IMR-90 (cell line): Measurements from ENCODE around the gene HOXB9. TPM values are rescaled to one million over a fixed set of nuclear protein-coding genes. Genes with fewer than 3 reads are reported as not detected.

Experiments used
- ATAC-seq: fragments of 200-7000 bp; cut with Tn5 transposase; 2 replicates; pipeline ENCODE4 v1.9.1; 2020; ENCODE audit warnings: low read depth, mild to moderate bottlenecking, moderate library complexity
- BruUV-seq: library from RNA; stranded (reverse); fragments of 400-500 nt; replicated peaks from 2 replicates; lab custom pipeline; 2021; lab: Mats Ljungman, UMichigan
- CTCF ChIA-PET: fragments of 300-600 bp; formaldehyde crosslinking; extraction: SDS; loops from one replicate; lab custom pipeline; 2021; ENCODE audit warnings: antibody characterized with exemption; lab: Yijun Ruan, JAX
- POLR2A ChIA-PET: fragments of 300-600 bp; sonication (Branson Sonifier 250); formaldehyde crosslinking; loops from one replicate; lab custom pipeline; 2022; ENCODE audit warnings: antibody characterized with exemption; ENCODE audit not compliant: unreplicated experiment; lab: Charles Lee
- DNase-seq: peaks from one replicate; pipeline ENCODE4 v3.0.0; 2013
- H2AFZ ChIP-seq: replicated peaks from 2 replicates; pipeline ENCODE3; 2013; ENCODE audit warnings: low read length, mild to moderate bottlenecking; ENCODE audit not compliant: poor library complexity
- H2AK5ac ChIP-seq: 2 replicates; pipeline ENCODE4 v1.6.1; 2013; ENCODE audit warnings: low read depth, low read length, inconsistent platforms
- H2AK9ac ChIP-seq: replicated peaks from 2 replicates; pipeline ENCODE3; 2013; ENCODE audit warnings: mild to moderate bottlenecking, low read depth, low read length, moderate library complexity; ENCODE audit not compliant: poor library complexity
- H2BK120ac ChIP-seq: 2 replicates; pipeline ENCODE4 v1.6.1; 2013; ENCODE audit warnings: low read depth, low read length, inconsistent platforms
- H2BK15ac ChIP-seq: 3 replicates; pipeline ENCODE4 v1.6.1; 2013; ENCODE audit warnings: low read depth, low read length, inconsistent platforms
- H2BK20ac ChIP-seq: 2 replicates; pipeline ENCODE4 v1.6.1; 2013; ENCODE audit warnings: low read depth, mild to moderate bottlenecking, inconsistent platforms, low read length, moderate library complexity
- H2BK5ac ChIP-seq: 2 replicates; pipeline ENCODE4 v1.6.1; 2013; ENCODE audit warnings: mild to moderate bottlenecking, low read depth, low read length, inconsistent platforms; ENCODE audit not compliant: poor library complexity, severe bottlenecking
- H3K14ac ChIP-seq: replicated peaks from 2 replicates; pipeline ENCODE4 v1.6.1; 2013; ENCODE audit warnings: low read depth, low read length, inconsistent platforms
- H3K18ac ChIP-seq: 2 replicates; pipeline ENCODE4 v1.6.1; 2013; ENCODE audit warnings: low read depth, low read length, control low read depth
- H3K23ac ChIP-seq: 2 replicates; pipeline ENCODE4 v1.6.1; 2013; ENCODE audit warnings: low read depth, low read length, inconsistent platforms
- H3K27ac ChIP-seq: 2 replicates; pipeline ENCODE4 v1.5.1; 2013; ENCODE audit warnings: mild to moderate bottlenecking, control low read depth, low read length; ENCODE audit not compliant: insufficient read depth
- H3K27me3 ChIP-seq: 2 replicates; pipeline ENCODE4 v1.6.1; 2013; ENCODE audit warnings: low read length; ENCODE audit not compliant: control insufficient read depth, insufficient read depth
- H3K36me3 ChIP-seq: 2 replicates; pipeline ENCODE4 v1.6.1; 2013; ENCODE audit warnings: low read length, mixed read lengths; ENCODE audit not compliant: control insufficient read depth, insufficient read depth
- H3K4ac ChIP-seq: 2 replicates; pipeline ENCODE4 v1.6.1; 2013; ENCODE audit warnings: low read depth, low read length, inconsistent platforms
- H3K4me1 ChIP-seq: 2 replicates; pipeline ENCODE4 v1.6.1; 2013; ENCODE audit warnings: low read length, mixed read lengths; ENCODE audit not compliant: control insufficient read depth, insufficient read depth
- H3K4me2 ChIP-seq: 2 replicates; pipeline ENCODE4 v1.6.1; 2013; ENCODE audit warnings: low read depth, mild to moderate bottlenecking, control low read depth, low read length, moderate library complexity
- H3K4me3 ChIP-seq: 2 replicates; pipeline ENCODE4 v1.5.1; 2013; ENCODE audit warnings: low read depth, mild to moderate bottlenecking, control low read depth, low read length, moderate library complexity; ENCODE audit not compliant: insufficient read depth
- H3K56ac ChIP-seq: 2 replicates; pipeline ENCODE4 v1.6.1; 2013; ENCODE audit warnings: low read length, inconsistent platforms; ENCODE audit not compliant: insufficient read depth; ENCODE audit errors: extremely low read depth
- H3K79me1 ChIP-seq, 2 experiments: 2 replicates each; pipeline ENCODE4 v1.6.1; 2013; ENCODE audit warnings: low read length in 2 of 2, inconsistent platforms in 1 of 2, low read depth in 1 of 2
- H3K9ac ChIP-seq: 2 replicates; pipeline ENCODE4 v1.6.1; 2013; ENCODE audit warnings: low read depth, low read length, control low read depth
- H3K9me1 ChIP-seq: 2 replicates; pipeline ENCODE4 v1.6.1; 2013; ENCODE audit warnings: low read length, inconsistent platforms; ENCODE audit not compliant: insufficient read depth
- H3K9me3 ChIP-seq: 2 replicates; pipeline ENCODE4 v1.6.1; 2013; ENCODE audit warnings: low read length; ENCODE audit not compliant: control insufficient read depth, insufficient read depth
- H4K20me1 ChIP-seq: 2 replicates; pipeline ENCODE4 v1.6.1; 2013; ENCODE audit warnings: low read length, inconsistent platforms; ENCODE audit not compliant: insufficient read depth
- H4K5ac ChIP-seq: 2 replicates; pipeline ENCODE4 v1.6.1; 2013; ENCODE audit warnings: mild to moderate bottlenecking, low read depth, low read length, control low read depth
- H4K8ac ChIP-seq, 2 experiments: 2 replicates each; pipeline ENCODE4 v1.6.1; 2013; ENCODE audit warnings: low read depth in 2 of 2, low read length in 2 of 2, control low read depth in 1 of 2, inconsistent platforms in 1 of 2
- H4K91ac ChIP-seq: 2 replicates; pipeline ENCODE4 v1.6.1; 2013; ENCODE audit warnings: low read depth, low read length, inconsistent platforms; ENCODE audit not compliant: insufficient read depth
- BHLHE40 ChIP-seq: fragments of 150-350 bp; IDR thresholded peaks from 2 replicates; pipeline ENCODE4 v1.6.1; 2016; ENCODE audit warnings: mild to moderate bottlenecking, low read depth, low read length
- CEBPB ChIP-seq: IDR thresholded peaks from 2 replicates; pipeline ENCODE4 v1.6.1; 2012; ENCODE audit warnings: low read depth, low read length, improper control_type of control experiment
- CHD1 ChIP-seq: IDR thresholded peaks from 2 replicates; pipeline ENCODE4 v1.6.1; 2012; ENCODE audit warnings: low read depth, low read length, improper control_type of control experiment
- FOS ChIP-seq: fragments of 150-350 bp; IDR thresholded peaks from 2 replicates; pipeline ENCODE4 v1.6.1; 2016; ENCODE audit warnings: low read depth, low read length
- MAZ ChIP-seq: IDR thresholded peaks from 2 replicates; pipeline ENCODE4 v1.6.1; 2012; ENCODE audit warnings: low read depth, mild to moderate bottlenecking, low read length, improper control_type of control experiment, moderate library complexity, borderline replicate concordance
- MXI1 ChIP-seq: IDR thresholded peaks from 2 replicates; pipeline ENCODE4 v1.6.1; 2012; ENCODE audit warnings: low read depth, mild to moderate bottlenecking, low read length, moderate library complexity, borderline replicate concordance
- NFE2L2 ChIP-seq: fragments of 150-350 bp; IDR thresholded peaks from 2 replicates; pipeline ENCODE4 v1.6.1; 2016; ENCODE audit warnings: low read depth, mild to moderate bottlenecking, low read length
- POLR2A ChIP-seq: IDR thresholded peaks from 2 replicates; pipeline ENCODE4 v1.6.1; 2012; ENCODE audit warnings: mild to moderate bottlenecking, low read depth, low read length
- RAD21 ChIP-seq: IDR thresholded peaks from 2 replicates; pipeline ENCODE4 v1.6.1; 2012; ENCODE audit warnings: low read length, improper control_type of control experiment
- RCOR1 ChIP-seq: IDR thresholded peaks from 2 replicates; pipeline ENCODE4 v1.6.1; 2012; ENCODE audit warnings: mild to moderate bottlenecking, low read length, improper control_type of control experiment; ENCODE audit not compliant: insufficient replicate concordance
- RFX5 ChIP-seq: IDR thresholded peaks from 2 replicates; pipeline ENCODE4 v1.8.0; 2012; ENCODE audit warnings: low read depth, mild to moderate bottlenecking, low read length, moderate library complexity
- SMC3 ChIP-seq: fragments of 150-350 bp; IDR thresholded peaks from 2 replicates; pipeline ENCODE4 v1.6.1; 2016; ENCODE audit warnings: low read depth, mild to moderate bottlenecking, antibody characterized with exemption, low read length, moderate library complexity
- WGBS, 2 experiments: methylation state at CpG; one replicate each; pipeline versions ENCODE4 v1.1.5 to v1.1.7; 2013; ENCODE audit warnings: missing lambda C conversion rate in 2 of 2; ENCODE audit not compliant: insufficient read length in 1 of 2; ENCODE audit errors: extremely low coverage in 2 of 2; 5-methylcytosine and 5-hydroxymethylcytosine counted together
- dilution Hi-C: fragments of 300-500 bp; cut with HindIII; formaldehyde crosslinking; loops from one replicate; pipeline ENCODE4 v1.14.3; 2018; ENCODE audit warnings: low sequenced_read_pairs; ENCODE audit not compliant: unreplicated experiment
- in situ Hi-C: fragments of 300-500 bp; cut with MboI; formaldehyde crosslinking; loops from 3 replicates; pipeline ENCODE4 v1.14.3; 2019; ENCODE audit warnings: low sequenced_read_pairs, inconsistent platforms, mixed read lengths
- intact Hi-C: fragments of 100-400 bp; cut with micrococcal nuclease; formaldehyde crosslinking; loops from 2 replicates; pipeline ENCODE4 v1.10.0; 2022
- polyA plus RNA-seq, 3 experiments: library from polyadenylated mRNA; depleted of rRNA; stranded (reverse); fragments of >200 nt; gene quantifications; 2 replicates each; pipeline ENCODE4 v1.2.3, GENCODE V29; 2012; ENCODE audit warnings: low replicate concordance in 1 of 3
- total RNA-seq: library from RNA; depleted of rRNA; stranded (reverse); fragments of >200 nt; gene quantifications from 2 replicates; pipeline ENCODE4 v1.2.3, GENCODE V29; 2012
- TF ChIP-seq, protein P1 (sequence below): fragments of 150-350 bp; IDR thresholded peaks from 2 replicates; pipeline ENCODE4 v1.6.1; 2016; ENCODE audit warnings: low read depth, mild to moderate bottlenecking, low read length, moderate library complexity, borderline replicate concordance
- TF ChIP-seq, protein P2 (sequence below): conservative IDR thresholded peaks from 2 replicates; pipeline ENCODE4 v1.5.1; 2012; ENCODE audit warnings: mild to moderate bottlenecking, low read depth, low read length, improper control_type of control experiment
- TF ChIP-seq, protein P3 (sequence below): fragments of 150-350 bp; IDR thresholded peaks from 2 replicates; pipeline ENCODE4 v1.6.1; 2017; ENCODE audit warnings: mild to moderate bottlenecking, antibody characterized with exemption, low read length, low read depth

Gene HOXB9
- total and polyA plus RNA-seq, 2 of the 4 experiments (the other 2 are of a cell fraction), result 0.05 TPM; not detected in 1

DNA sequence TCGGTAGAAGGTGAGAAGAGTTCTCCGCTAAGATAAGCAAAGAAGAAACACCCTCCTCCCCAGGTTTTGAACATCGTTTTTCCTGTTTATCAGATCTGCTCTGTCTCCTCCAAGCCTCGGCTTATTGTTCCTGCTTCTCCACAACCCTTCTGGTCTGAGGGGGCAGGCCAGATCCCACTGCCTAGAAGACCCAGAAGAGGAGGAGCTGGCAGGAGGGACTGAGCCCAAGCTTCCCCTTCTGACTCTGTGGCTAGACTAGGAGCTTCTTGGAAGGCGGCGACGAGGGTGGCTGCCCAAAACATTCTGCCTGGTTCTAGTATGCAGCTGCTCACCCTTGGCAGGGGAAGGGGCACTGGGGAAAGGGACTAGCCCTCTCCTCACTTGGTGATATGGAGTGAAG, 27.4 kb downstream of the HOXB9 start:
- in situ Hi-C loops, result loop anchor here (5.0 to 10.0 kb wide), 2 partner anchors 261 to 574 kb away; no protein-coding TSS in a partner anchor
- 0 out of 2 replicates have a peak overlapping the region, but pooled peaks have one; percentile 21 for H2BK20ac ChIP-seq
- H3K4me1 ChIP-seq, result peaks cover 12% of the 10 kb centered on the region
- no peak for ATAC-seq
- 0 out of 3 replicates have a peak overlapping the region, but pooled peaks have one; percentile 18 for H2BK15ac ChIP-seq
- peak overlapping the region; percentile 71 for H2AFZ ChIP-seq
- 0 out of 2 replicates have a peak, but pooled peaks cover 3% of the 10 kb centered on the region for H3K9me1 ChIP-seq
- H3K9ac ChIP-seq, result peak overlapping the region; percentile 99
- no peaks in the 10 kb centered on the region for H3K9me3 ChIP-seq
- H3K79me1 ChIP-seq, result peaks cover 24 to 42% of the 10 kb centered on the region in 2 experiments; a peak in 3 of 4 replicates
- ChIA-PET POLR2A (interaction anchor here (0.5 kb wide), 1 partner anchor 10 kb away, joined by 3 read pairs; no protein-coding TSS in a partner anchor), CTCF (no interaction called here)
- no peaks in the 10 kb centered on the region for H3K27me3 ChIP-seq
- H4K91ac ChIP-seq, result peak overlapping the region; percentile 84
- no CpG with 5 or more reads among the region's 7 CpGs for WGBS, 2 experiments
- peak overlapping the region; percentile 78 for H3K23ac ChIP-seq
- H4K8ac ChIP-seq, result peak overlapping the region; percentile 55 to 86; a peak in 3 of 4 replicates
- no peak overlapping the region for H2BK5ac ChIP-seq
- peaks cover 9% of the 10 kb centered on the region; the same call in 1 of the 2 replicates for H3K36me3 ChIP-seq
- H3K4me3 ChIP-seq, result no peak overlapping the region
- peak overlapping the region; percentile 98; the same call in 1 of the 2 replicates for H3K4ac ChIP-seq
- peak overlapping the region; percentile 53; the same call in 1 of the 2 replicates for H3K56ac ChIP-seq
- intact Hi-C loops, result loop anchor here (1.0 kb wide), 1 partner anchor 12 kb away; no protein-coding TSS in a partner anchor
- H2AK5ac ChIP-seq, result peak overlapping the region; percentile 38
- H2AK9ac ChIP-seq, result peak overlapping the region; percentile 1
- peak overlapping the region; percentile 97 for H3K14ac ChIP-seq
- DNase-seq, result no peak
- H4K5ac ChIP-seq, result peak overlapping the region; percentile 35; the same call in 1 of the 2 replicates
- peak overlapping the region; percentile 95 for H3K4me2 ChIP-seq
- dilution Hi-C loops, result no loop called here
- H3K27ac ChIP-seq, result peak overlapping the region; percentile 99; the same call in 1 of the 2 replicates
- H4K20me1 ChIP-seq, result peaks cover 15% of the 10 kb centered on the region
- BruUV-seq, result no TSS peak
- H2BK120ac ChIP-seq, result peak overlapping the region; percentile 67; the same call in 1 of the 2 replicates
- no peak overlapping the region; the same call in 1 of the 2 replicates for H3K18ac ChIP-seq
- TF ChIP-seq FOS, result no peak
- TF ChIP-seq NFE2L2, result no peak
- no peak for TF ChIP-seq MAZ
- TF ChIP-seq SMC3, result no peak
- no peak for TF ChIP-seq POLR2A
- no peak for TF ChIP-seq RCOR1
- TF ChIP-seq, protein P1, sequence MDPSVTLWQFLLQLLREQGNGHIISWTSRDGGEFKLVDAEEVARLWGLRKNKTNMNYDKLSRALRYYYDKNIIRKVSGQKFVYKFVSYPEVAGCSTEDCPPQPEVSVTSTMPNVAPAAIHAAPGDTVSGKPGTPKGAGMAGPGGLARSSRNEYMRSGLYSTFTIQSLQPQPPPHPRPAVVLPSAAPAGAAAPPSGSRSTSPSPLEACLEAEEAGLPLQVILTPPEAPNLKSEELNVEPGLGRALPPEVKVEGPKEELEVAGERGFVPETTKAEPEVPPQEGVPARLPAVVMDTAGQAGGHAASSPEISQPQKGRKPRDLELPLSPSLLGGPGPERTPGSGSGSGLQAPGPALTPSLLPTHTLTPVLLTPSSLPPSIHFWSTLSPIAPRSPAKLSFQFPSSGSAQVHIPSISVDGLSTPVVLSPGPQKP, result no peak
- TF ChIP-seq RAD21, result no peak
- TF ChIP-seq BHLHE40, result no peak
- TF ChIP-seq MXI1, result no peak
- TF ChIP-seq RFX5, result no peak
- TF ChIP-seq, protein P2, sequence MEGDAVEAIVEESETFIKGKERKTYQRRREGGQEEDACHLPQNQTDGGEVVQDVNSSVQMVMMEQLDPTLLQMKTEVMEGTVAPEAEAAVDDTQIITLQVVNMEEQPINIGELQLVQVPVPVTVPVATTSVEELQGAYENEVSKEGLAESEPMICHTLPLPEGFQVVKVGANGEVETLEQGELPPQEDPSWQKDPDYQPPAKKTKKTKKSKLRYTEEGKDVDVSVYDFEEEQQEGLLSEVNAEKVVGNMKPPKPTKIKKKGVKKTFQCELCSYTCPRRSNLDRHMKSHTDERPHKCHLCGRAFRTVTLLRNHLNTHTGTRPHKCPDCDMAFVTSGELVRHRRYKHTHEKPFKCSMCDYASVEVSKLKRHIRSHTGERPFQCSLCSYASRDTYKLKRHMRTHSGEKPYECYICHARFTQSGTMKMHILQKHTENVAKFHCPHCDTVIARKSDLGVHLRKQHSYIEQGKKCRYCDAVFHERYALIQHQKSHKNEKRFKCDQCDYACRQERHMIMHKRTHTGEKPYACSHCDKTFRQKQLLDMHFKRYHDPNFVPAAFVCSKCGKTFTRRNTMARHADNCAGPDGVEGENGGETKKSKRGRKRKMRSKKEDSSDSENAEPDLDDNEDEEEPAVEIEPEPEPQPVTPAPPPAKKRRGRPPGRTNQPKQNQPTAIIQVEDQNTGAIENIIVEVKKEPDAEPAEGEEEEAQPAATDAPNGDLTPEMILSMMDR, result no peak
- no peak for TF ChIP-seq CEBPB
- TF ChIP-seq, protein P3, sequence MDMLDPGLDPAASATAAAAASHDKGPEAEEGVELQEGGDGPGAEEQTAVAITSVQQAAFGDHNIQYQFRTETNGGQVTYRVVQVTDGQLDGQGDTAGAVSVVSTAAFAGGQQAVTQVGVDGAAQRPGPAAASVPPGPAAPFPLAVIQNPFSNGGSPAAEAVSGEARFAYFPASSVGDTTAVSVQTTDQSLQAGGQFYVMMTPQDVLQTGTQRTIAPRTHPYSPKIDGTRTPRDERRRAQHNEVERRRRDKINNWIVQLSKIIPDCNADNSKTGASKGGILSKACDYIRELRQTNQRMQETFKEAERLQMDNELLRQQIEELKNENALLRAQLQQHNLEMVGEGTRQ, result no peak
- no peak for TF ChIP-seq CHD1
